Psoas muscle (tissue), 8 donors: Measurements from ENCODE around the gene CYP27B1. TPM values are rescaled to one million over a fixed set of nuclear protein-coding genes. Genes with fewer than 3 reads are reported as not detected.

Experiments
- ATAC-seq, 4 donors: fragments of 200-7000 bp; cut with Tn5 transposase; one replicate each; pipeline ENCODE4 v1.9.1; 2020; ENCODE audit warnings: moderate library complexity in 3 of 4, mild to moderate bottlenecking in 2 of 4
- DNase-seq, 2 donors: peaks; one replicate each; pipeline ENCODE4 v3.0.0-alpha.2; 2020
- H3K27ac ChIP-seq: fragments of 200-600 bp; one replicate; pipeline ENCODE4 v1.8.0; 2022
- H3K27me3 ChIP-seq, 3 donors: fragments of 200-600 bp in 1 of 3; one replicate each; pipeline versions ENCODE4 v1.6.1 to v1.8.0; 2013 to 2022; ENCODE audit warnings: low read length in 2 of 3, mild to moderate bottlenecking in 2 of 3, moderate library complexity in 1 of 3; ENCODE audit not compliant: insufficient read depth in 3 of 3
- H3K36me3 ChIP-seq, 2 donors: fragments of 200-600 bp in 1 of 2; one replicate each; pipeline versions ENCODE4 v1.6.1 to v1.8.0; 2013 to 2022; ENCODE audit warnings: low read depth in 1 of 2, mild to moderate bottlenecking in 1 of 2, moderate library complexity in 1 of 2; ENCODE audit not compliant: insufficient read depth in 1 of 2
- H3K4me1 ChIP-seq: fragments of 200-600 bp; one replicate; pipeline ENCODE4 v1.8.0; 2022
- H3K4me3 ChIP-seq: fragments of 200-600 bp; one replicate; pipeline ENCODE4 v1.8.0; 2022; ENCODE audit warnings: mild to moderate bottlenecking
- H3K9me3 ChIP-seq: fragments of 200-600 bp; one replicate; pipeline ENCODE4 v1.8.0; 2022
- CTCF ChIP-seq: fragments of 200-600 bp; IDR thresholded peaks from one replicate; pipeline ENCODE4 v1.8.0; 2022; ENCODE audit warnings: antibody characterized with exemption
- WGBS, 3 donors: extraction: QIAGEN DNeasy Blood & Tissue Kit; methylation state at CpG; one replicate each; pipeline versions ENCODE4 v1.1.6 to v1.1.7; 2013; 5-methylcytosine and 5-hydroxymethylcytosine counted together
- intact Hi-C, 2 donors: fragments of 100-400 bp; cut with DNase I; formaldehyde crosslinking; loops; one replicate each; pipeline versions ENCODE4 v1.11.0 to v1.14.2; 2022
- polyA plus RNA-seq, 3 donors: library from polyadenylated mRNA; stranded (reverse); fragments of 200-250 nt; gene quantifications; one replicate each; pipeline ENCODE4 v1.2.3, GENCODE V29; 2013
- total RNA-seq, 4 donors: library from RNA; stranded (reverse); fragmentation: NEBNext Ultra II Directional in 2 of 4; extraction: Animal tissue kit (Norgen Biotek cat#: 25700) in 2 of 4; gene quantifications; one replicate each; pipeline versions ENCODE4 v1.2.1 to v1.2.4, GENCODE V29; 2021 to 2023
- donor health status: healthy with polysubstance abuse.
- donor health status: DM: no; HTN: no; CAD: no; lungs with moderate emphysema.
- donor health status: Bipolar disorder and iron deficiency.
- donor health status: healthy.
- donor health status: DM: yes; HTN: yes; CAD: no.
- donor health status: DM: no; HTN: no; CAD: no.
- donor health status: DM: no; HTN: no; CAD: no.
- donor health status: DM: yes; HTN: yes; CAD: no.

CYP27B1 gene
- total and polyA plus RNA-seq, 7 donors, result 0.06 to 0.54 (median 0.42) TPM; not detected in 2

- no peak for DNase-seq
- Histone ChIP-seq H3K9me3 (no peaks in the 10 kb centered on the region), H3K4me3 (peak overlapping the region; percentile 65), H3K27me3 (peaks cover 0 to 39% (median 17%) of the 10 kb centered on the region in 3 donors), H3K27ac (no peak overlapping the region), H3K4me1 (peaks cover 6% of the 10 kb centered on the region), H3K36me3 (peaks cover 0 to 10% of the 10 kb centered on the region in 2 donors)
- no peak for TF ChIP-seq CTCF
- intact Hi-C loops, result no loop called here
- ATAC-seq, result no peak
- 10 to 18% (median 14%) methylated on average over 10 of the region's 10 CpGs for WGBS, 3 donors
These were observed 41.1 kb downstream of the CYP27B1 start for GRCh38 chr12:57725851-57726150.

GRCh38 chr12:57724936-57725740 is 41.7 kb downstream of the CYP27B1 start:
- intact Hi-C loops, result no loop called here
- no peak for DNase-seq
- Histone ChIP-seq H3K27me3 (peaks cover 0 to 39% (median 15%) of the 10 kb centered on the region in 3 donors), H3K4me1 (peaks cover 6% of the 10 kb centered on the region), H3K27ac (no peak overlapping the region), H3K36me3 (peaks cover 0 to 17% of the 10 kb centered on the region in 2 donors), H3K9me3 (no peaks in the 10 kb centered on the region), H3K4me3 (no peak overlapping the region)
- no peak for TF ChIP-seq CTCF
- no peak for ATAC-seq
- 42 to 57% (median 51%) methylated on average over 11 of the region's 11 CpGs for WGBS, 3 donors

GRCh38 chr12:57724003-57724935 is 42.6 kb downstream of the CYP27B1 start:
- intact Hi-C loops, result no loop called here
- Histone ChIP-seq H3K27ac (no peak overlapping the region), H3K4me3 (no peak overlapping the region), H3K27me3 (peaks cover 0 to 39% (median 15%) of the 10 kb centered on the region in 3 donors), H3K9me3 (no peaks in the 10 kb centered on the region), H3K36me3 (peaks cover 0 to 26% of the 10 kb centered on the region in 2 donors), H3K4me1 (peaks cover 6% of the 10 kb centered on the region)
- DNase-seq (no peak), ATAC-seq (no peak)
- WGBS, 3 donors, result 74 to 80% (median 79%) methylated on average over 12 of the region's 12 CpGs
- no peak for TF ChIP-seq CTCF

- Histone ChIP-seq H3K27me3 (peaks cover 0 to 39% (median 15%) of the 10 kb centered on the region in 3 donors), H3K4me1 (peaks cover 6% of the 10 kb centered on the region), H3K36me3 (peaks cover 0 to 32% of the 10 kb centered on the region in 2 donors), H3K4me3 (no peak overlapping the region), H3K9me3 (no peaks in the 10 kb centered on the region), H3K27ac (no peak overlapping the region)
- no peak for ATAC-seq
- DNase-seq, result no peak
- no peak for TF ChIP-seq CTCF
- 45 to 55% (median 53%) methylated on average over 2 of the region's 2 CpGs for WGBS, 3 donors
- intact Hi-C loops, result no loop called here
These were observed 43.3 kb downstream of the CYP27B1 start for GRCh38 chr12:57723630-57723962.
